Heart left ventricle (tissue), 16 donors: ENCODE measurements around the gene HTR6. TPM values are rescaled to one million over a fixed set of nuclear protein-coding genes. Genes with fewer than 3 reads are reported as not detected.

Source experiments
- ATAC-seq, 4 donors: fragments of 200-7000 bp; cut with Tn5 transposase; one replicate each; pipeline ENCODE4 v1.9.1; 2020 to 2022; ENCODE audit warnings: moderate library complexity in 4 of 4, mild to moderate bottlenecking in 3 of 4, moderate number of reproducible peaks in 1 of 4
- DNase-seq, 5 donors: peaks; one replicate each; pipeline ENCODE4 v3.0.0-alpha.2; 2020
- H3K27ac ChIP-seq, 12 donors: fragments of 200-600 bp; sonication (generic) in 4 of 12; one replicate each; pipeline versions ENCODE4 v1.5.0 to v1.8.0; 2016 to 2022; ENCODE audit warnings: mild to moderate bottlenecking in 2 of 12
- H3K27me3 ChIP-seq, 9 donors: fragments of 200-600 bp; sonication (generic) in 2 of 9; one replicate each; pipeline versions ENCODE4 v1.5.1 to v1.8.0; 2016 to 2022; ENCODE audit warnings: mild to moderate bottlenecking in 3 of 9
- H3K36me3 ChIP-seq, 9 donors: fragments of 200-600 bp; sonication (generic) in 2 of 9; one replicate each; pipeline versions ENCODE4 v1.5.0 to v1.8.0; 2018 to 2022; ENCODE audit warnings: mild to moderate bottlenecking in 2 of 9
- H3K4me1 ChIP-seq, 12 donors: fragments of 200-600 bp; sonication (generic) in 4 of 12; one replicate each; pipeline versions ENCODE4 v1.5.0 to v1.8.0; 2016 to 2022; ENCODE audit warnings: mild to moderate bottlenecking in 3 of 12
- H3K4me3 ChIP-seq, 12 donors: fragments of 200-600 bp; sonication (generic) in 4 of 12; one replicate each; pipeline versions ENCODE4 v1.5.0 to v1.8.0; 2017 to 2022; ENCODE audit warnings: mild to moderate bottlenecking in 9 of 12, moderate library complexity in 4 of 12
- H3K9me3 ChIP-seq, 12 donors: fragments of 200-600 bp; sonication (generic) in 4 of 12; one replicate each; pipeline versions ENCODE4 v1.5.0 to v1.8.0; 2016 to 2022; ENCODE audit warnings: mild to moderate bottlenecking in 1 of 12
- CTCF ChIP-seq, 12 donors: fragments of 200-600 bp; sonication (generic) in 4 of 12; IDR thresholded peaks; one replicate each; pipeline versions ENCODE4 v1.5.0 to v1.8.0; 2018 to 2022; ENCODE audit warnings: antibody characterized with exemption in 12 of 12, mild to moderate bottlenecking in 5 of 12
- POLR2A ChIP-seq, 2 donors: fragments of 450-650 bp; IDR thresholded peaks; one replicate each; pipeline ENCODE4 v1.6.1; 2017; ENCODE audit warnings: antibody characterized with exemption in 2 of 2, mild to moderate bottlenecking in 2 of 2, moderate library complexity in 2 of 2
- WGBS, 4 donors: extraction: QIAGEN DNeasy Blood & Tissue Kit in 2 of 4; methylation state at CpG; one replicate each; pipeline versions ENCODE4 v1.1.5 to v1.1.7; 2013 to 2018; 5-methylcytosine and 5-hydroxymethylcytosine counted together
- intact Hi-C, 10 donors: fragments of 100-400 bp; cut with DNase I; formaldehyde crosslinking; loops; one replicate each; pipeline versions ENCODE4 v1.11.1 to v1.14.2; 2022
- polyA plus RNA-seq, 2 donors: library from polyadenylated mRNA; stranded (reverse); fragments of 200-250 nt; gene quantifications; one replicate each; pipeline ENCODE4 v1.2.3, GENCODE V29; 2013
- total RNA-seq, 9 donors: library from RNA; depleted of rRNA in 2 of 9; stranded (reverse); fragments of >200 nt in 2 of 9; fragmentation: NEBNext Ultra II Directional in 3 of 9; extraction: Animal tissue kit (Norgen Biotek cat#: 25700) in 3 of 9; gene quantifications; one replicate each; pipeline versions ENCODE4 v1.1.0 to v1.2.4, GENCODE V29; 2016 to 2023
- donor health status: ischemic (EF 13 %, LVEDD 7.1; RV severe dilation, severe dysfunction).
- donor health status: healthy with polysubstance abuse.
- donor health status: DM: no; HTN: yes; CAD: no.
- donor health status: DM: no; HTN: no; CAD: no.
- donor health status: ischemic (EF 25% LVEDD 6.9; RV normal size, moderate dysfunction).
- donor health status: ischemic (EF 25% LVEDD 5.7; RV mildly dilated, moderate dysfunction).
- donor health status: healthy.
- donor health status: DM: yes; HTN: yes; CAD: no.
- donor health status: ischemic (EF 35%, LVEDD 5.7; RV mildly dilated, moderate dysfunction).
- donor health status: nonischemic (EF 11% LVEDD 7.7; RV severe dilation, severe dysfunction).
- donor health status: DM: yes; HTN: yes; CAD: no.
- donor health status: PGD.
- donor health status: ischemic (EF 29% LVEDD 5.4; RV normal size, mild dysfunction).
- donor health status: nonischemic (EF 23%, LVEDD 6.1; RV moderate dilation, normal function).

HTR6 gene
- total and polyA plus RNA-seq, 11 donors: not detected

GRCh38 chr1:19700079-19700777 is 35.6 kb downstream of the HTR6 start:
- no peak for ATAC-seq
- 92 to 96% (median 94%) methylated on average over 14 of the region's 14 CpGs for WGBS, 4 donors
- no peak overlapping the region for H3K27ac ChIP-seq

GRCh38 chr1:19703280-19703679 is 38.6 kb downstream of the HTR6 start:
- DNase-seq: no peak
- Histone ChIP-seq H3K36me3 (peaks cover 0 to 20% (median under 1%) of the 10 kb centered on the region in 9 donors), H3K27me3 (no peaks in the 10 kb centered on the region), H3K27ac (no peak overlapping the region), H3K4me3 (no peak overlapping the region), H3K9me3 (no peaks in the 10 kb centered on the region), H3K4me1 (peaks cover 0 to 9% (median 4%) of the 10 kb centered on the region in 12 donors)
- ATAC-seq: no peak
- no peak for TF ChIP-seq CTCF (IDR thresholded peaks at IDR 0.05)
- no peak for TF ChIP-seq POLR2A (IDR thresholded peaks at IDR 0.05)
- 88 to 93% (median 92%) methylated on average over 3 of the region's 3 CpGs for WGBS, 4 donors
- intact Hi-C loops: loop anchor here in 3 of 10 donors (5.0 kb wide), 1 partner anchor 41 kb away; the partner anchor contains the start of gene HTR6 (in 3 of the 3)

More at GRCh38 chr1:19700079-19700777, 35.6 kb downstream of the HTR6 start:
- Histone ChIP-seq H3K4me1 (peaks cover 0 to 9% (median 4%) of the 10 kb centered on the region in 12 donors), H3K27me3 (no peaks in the 10 kb centered on the region), H3K9me3 (no peaks in the 10 kb centered on the region), H3K36me3 (peaks cover 0 to 26% (median 2%) of the 10 kb centered on the region in 9 donors), H3K4me3 (no peak overlapping the region)
- intact Hi-C loops: loop anchor here in 3 of 10 donors (5.0 kb wide), 1 partner anchor 38 kb away; the partner anchor contains the start of gene HTR6 (in 3 of the 3)
- no peak for TF ChIP-seq POLR2A (IDR thresholded peaks at IDR 0.05)
- no peak for TF ChIP-seq CTCF (IDR thresholded peaks at IDR 0.05)
- DNase-seq: no peak

GRCh38 chr1:19704247-19705113 is 39.8 kb downstream of the HTR6 start:
- peaks cover 0 to 9% (median 4%) of the 10 kb centered on the region in 12 donors for H3K4me1 ChIP-seq
- DNase-seq: peak; percentile 64 to 80 (median 70)
- 13 to 19% (median 17%) methylated on average over 19 of the region's 19 CpGs for WGBS, 4 donors

More at GRCh38 chr1:19704247-19705113, 39.8 kb downstream of the HTR6 start:
- Histone ChIP-seq H3K9me3 (no peaks in the 10 kb centered on the region), H3K27me3 (no peaks in the 10 kb centered on the region), H3K36me3 (peaks cover 0 to 19% (median 0%) of the 10 kb centered on the region in 9 donors), H3K4me3 (no peak overlapping the region), H3K27ac (no peak overlapping the region)
- TF ChIP-seq POLR2A (IDR thresholded peaks at IDR 0.05) (no peak), CTCF (IDR thresholded peaks at IDR 0.05) (peak; percentile 85 to 96 (median 92))
- intact Hi-C loops: loop anchor here in 8 of 10 donors (1.0 to 5.0 kb wide), 4 partner anchors 42 to 44 kb away; partner anchors contain the start of gene HTR6 (in 3 of the 8)
- ATAC-seq: peak; percentile 70 to 93 (median 90)
